ENCODE data around the gene MKLN1.

The MKLN1 gene

DNA sequence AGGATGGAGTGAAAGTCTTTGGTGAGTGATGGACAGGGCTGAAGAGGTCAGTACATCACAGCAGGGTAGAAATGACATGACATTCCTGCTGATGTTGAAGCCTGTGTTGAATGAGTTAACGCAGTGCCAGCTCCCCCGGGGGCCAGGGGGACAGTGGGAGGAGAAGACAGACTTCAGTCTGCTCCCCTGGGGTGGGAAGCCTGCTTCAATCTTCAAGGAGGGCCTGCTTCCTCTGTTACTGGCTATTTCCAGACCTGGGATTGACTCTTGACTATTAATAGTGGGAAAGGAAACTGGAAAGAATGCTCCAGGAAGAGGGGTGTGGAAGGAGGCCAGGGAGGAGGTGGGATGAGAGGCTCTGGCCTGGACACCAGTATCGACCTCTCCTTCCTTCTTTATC, 201.5 kb downstream of the MKLN1 start:
- DNase-seq: no peak

DNA sequence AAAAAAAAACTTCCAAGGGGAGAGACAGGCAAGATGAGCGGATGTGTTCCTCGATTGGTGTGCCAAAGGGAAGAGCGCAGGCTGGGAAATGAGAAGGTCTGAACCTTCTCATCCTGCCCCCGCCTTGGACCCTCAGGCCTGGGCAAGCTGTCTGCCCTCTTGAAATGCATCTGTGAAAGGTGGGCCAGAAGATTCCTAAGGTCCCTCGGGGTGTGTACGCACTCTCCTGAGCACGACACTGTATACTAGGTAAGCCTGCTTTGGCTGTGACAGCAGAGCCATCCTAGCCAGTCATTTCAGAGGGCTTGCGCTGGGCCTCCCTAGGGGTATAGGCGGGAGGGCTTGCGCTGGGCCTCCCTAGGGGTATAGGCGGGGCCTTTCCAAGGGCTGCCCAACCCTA, 201.9 kb downstream of the MKLN1 start:
- DNase-seq: no peak

DNA sequence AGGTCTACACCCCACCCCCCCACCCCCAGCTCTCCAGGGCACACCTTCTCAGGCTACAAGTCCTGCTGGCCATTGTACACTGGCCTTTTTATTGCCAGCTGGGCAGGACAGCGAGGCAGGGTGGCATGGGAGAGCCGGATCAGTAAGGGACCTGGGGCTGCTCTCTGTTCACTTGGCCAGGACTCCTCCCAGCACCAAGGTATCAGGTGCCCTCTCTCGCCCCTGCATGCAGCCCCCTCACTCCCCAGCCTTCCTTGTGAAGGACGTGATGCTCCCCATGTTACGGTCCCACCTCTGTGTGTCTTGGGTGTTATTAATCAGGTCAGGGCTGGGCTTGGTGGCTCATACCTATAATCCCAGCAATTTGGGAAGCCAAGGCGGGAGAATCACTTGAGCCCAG, 202.5 kb downstream of the MKLN1 start:
- DNase-seq: no peak

DNA sequence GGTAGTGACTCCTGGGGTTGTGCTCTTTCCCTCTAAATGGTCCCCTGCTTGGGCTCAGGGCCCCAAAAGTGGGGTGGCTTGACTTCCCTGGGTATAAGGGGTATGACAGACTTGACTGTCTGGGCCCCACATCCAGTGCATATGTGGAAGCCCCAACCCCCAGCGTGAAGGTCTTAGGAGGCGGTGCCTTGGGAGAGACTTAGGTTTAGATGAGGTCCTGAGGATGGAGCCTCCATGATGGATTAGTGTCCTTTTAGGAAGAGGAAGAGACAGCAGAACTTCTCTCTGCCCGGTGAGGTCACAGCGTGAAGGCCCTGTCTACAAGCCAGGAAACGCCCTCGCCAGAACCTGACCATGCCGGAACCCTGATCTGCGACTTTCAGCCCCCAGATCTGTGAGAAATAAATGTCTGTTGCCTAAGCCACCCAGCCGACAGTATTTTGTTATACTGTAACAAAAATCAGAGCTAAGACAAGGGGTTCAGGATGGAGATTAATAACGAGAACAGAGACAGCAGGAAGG, 205.0 kb downstream of the MKLN1 start:
- DNase-seq: no peak

DNA sequence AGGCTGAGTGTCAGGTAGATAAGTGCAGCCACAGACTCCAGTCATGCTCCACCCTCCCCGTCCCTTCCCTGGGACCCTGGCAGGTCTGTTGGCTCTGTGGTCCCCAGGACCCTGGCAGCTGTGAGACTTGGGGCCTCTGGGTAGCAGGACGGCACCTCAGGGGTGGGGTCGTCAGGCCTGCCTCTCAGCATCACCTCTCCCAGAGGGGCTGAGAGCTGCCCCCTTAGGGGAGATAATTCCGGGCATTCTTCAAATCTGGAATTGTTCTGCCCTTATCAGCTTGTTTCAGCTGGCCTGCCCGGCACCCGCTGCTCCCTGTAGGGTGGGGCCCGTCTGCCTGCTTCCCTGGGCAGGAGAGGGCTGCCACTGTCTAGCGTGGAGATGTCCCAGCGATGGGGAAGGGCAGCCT, 205.5 kb downstream of the MKLN1 start:
- no peak for DNase-seq

DNA sequence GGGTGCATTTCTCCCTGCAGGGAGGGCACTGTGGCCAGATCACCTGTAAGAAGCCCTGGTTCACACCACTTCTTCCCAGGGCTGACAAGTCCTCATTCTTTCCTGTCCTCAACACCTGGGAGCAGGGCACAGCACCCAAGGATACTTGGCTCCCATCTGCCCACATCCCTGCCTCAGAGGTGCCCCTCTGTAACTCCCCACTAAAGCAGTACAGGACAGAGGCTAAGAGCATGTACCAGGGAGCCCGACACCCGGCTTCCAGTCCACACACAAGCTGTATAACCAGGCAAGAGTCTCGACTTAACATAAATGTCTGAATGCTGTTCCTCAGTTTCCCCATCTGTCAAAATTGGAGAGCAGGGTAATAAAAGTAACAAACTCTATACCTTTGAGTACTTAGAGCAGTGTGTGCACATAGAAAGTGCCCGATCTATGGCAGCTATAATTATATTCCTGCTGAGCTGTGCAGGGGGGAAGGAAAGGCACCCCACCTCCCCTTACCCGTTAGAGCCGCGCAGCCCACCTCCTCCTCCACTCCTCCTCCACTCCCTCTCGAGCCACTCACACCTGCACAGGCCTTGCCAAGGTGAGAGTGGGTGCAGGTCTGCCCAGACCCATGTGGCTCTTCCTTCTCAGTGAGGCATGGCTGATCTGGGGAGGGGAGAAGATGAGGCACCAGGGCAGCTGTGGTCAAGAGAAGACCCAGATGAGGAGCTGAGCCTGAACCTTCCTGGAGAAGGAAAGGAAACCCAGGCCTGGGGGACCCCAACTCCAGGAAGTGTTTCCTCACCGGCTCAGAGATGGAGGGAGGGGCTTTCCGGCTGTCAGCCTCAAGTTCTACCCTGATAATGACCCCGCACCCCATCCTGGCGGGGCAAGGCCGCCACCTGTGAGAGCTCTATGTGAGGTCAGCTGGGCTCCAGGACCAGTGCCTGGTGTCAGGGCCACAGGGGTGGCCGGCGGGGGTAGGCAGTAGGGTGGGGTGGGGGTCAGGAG, 206.2 kb downstream of the MKLN1 start:
- no peak for DNase-seq

DNA sequence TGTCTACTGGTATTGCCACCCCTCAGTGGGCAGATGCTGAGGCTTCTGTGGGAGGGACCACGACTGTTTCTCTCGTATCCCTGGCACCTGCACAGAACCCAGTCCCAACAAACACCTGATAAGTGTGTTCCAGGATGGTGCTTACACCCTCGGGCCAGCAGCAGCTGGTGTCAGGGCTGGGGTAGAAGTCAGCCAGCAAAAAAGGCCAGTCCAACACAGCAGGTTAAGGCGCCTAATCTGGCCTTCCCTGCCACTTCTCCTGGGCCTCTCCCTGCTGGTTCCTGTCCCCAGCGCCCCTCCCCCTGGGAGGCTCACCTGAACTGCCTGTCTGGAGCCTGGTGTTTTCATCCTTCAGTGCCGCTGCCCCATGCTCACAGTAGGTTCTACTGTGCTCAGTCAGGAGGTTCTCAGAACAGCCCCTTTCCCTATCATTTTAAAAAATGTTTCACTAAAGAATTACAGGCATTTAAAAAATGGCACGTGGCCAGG, 208.7 kb downstream of the MKLN1 start:
- no peak for DNase-seq

DNA sequence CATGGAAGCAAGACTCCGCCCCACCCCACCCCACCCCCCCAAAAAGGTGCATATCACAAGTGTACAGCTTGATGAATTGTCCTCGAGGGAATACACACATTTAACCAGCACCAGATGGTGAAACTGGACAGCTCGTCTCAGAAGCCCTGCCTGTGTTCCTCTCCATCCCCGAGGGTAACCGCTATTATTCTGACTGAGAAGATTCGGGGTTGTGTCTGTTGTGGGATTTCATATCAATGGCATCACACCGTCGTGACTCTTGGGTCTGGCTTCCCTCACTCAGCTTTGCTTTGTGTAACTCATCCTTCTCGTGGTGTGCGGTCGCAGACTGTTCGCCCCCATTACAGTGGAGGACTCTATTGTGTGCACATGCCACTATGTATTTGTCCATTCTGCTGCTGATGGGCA, 209.9 kb downstream of the MKLN1 start:
- DNase-seq: no peak

DNA sequence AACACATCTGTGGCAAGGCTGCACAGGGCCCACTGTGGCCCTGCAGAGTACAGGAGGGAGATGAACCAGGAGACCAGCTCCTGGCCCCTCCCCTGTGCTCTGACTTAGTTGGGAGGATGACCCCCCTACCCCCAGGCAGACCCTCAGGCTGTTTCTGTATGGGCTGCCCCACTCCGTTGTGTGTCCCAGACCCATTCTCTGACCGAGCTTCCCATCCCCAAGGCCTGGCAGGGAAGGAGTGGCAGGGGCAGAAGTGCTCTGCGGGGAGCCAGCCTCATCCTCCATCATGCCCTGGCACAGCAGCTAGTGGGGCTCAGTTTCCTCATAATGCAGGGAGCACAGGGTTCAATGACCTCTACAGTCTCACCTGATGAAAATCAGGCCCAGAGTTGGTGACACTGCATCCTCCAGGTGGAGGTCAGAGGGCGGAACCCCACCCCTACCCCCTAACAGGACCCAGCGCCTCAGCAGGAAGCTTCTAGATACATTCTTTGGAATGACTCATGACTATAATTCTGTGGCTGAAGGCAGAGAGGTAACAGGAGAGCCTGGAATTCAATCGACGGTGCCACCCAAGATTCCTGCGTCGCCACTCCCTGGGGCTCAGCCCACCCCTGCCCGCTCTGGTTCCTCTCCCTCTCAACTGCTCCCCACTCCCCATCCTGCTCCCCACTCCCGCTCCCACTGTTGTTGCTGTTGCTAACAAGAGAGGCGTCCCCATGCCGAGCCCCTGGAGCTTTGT, 210.6 kb downstream of the MKLN1 start:
- no peak for DNase-seq

DNA sequence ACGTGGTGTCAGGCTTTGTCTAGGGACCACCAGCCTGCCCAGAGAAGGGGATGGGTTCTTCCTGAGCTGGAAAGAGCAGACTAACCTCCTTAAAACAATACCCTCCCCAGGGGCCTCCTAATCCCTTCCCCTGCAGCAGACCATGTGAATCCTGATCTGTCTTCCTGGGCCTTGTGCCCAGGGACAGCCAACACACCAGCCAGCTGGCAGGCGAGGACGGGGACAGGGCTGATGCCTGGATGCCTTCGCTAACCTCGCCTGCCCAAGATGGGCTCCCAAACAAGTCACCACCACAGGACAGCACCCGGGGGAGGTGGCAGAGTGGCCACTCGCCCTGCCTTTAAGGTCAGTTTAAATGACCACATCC, 211.1 kb downstream of the MKLN1 start:
- DNase-seq: no peak

DNA sequence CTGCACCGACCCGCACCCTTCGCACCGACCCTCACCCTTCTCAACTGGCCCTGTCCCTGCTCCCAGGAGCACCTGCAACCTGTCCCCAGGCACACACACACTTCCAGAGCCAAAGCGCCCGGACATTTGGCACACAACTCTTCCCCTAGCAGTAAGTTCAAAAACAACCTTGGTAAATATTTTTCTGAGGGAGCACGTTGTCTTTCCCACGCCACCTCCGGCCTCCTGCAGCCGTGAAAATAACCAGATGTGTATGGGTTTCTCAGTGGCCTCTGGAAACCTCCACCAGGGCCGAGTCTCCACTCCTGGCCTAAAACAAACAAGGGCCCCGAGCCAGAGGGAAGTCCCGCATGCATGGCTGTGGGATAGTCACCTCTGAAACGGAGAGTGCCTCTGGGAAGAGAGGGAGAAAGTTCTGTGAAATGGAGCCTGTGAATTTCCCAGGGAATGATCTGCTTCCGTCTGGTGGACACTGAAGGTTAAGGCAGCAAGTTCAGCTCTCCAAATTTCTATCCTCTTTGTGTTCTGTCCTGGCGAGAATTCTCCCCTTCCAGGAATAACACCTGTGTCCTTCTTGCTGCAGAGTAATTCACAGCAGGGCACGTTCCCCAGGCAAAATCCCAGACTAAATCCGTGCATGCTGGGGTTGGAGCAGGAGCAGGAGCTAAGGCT, 213.0 kb downstream of the MKLN1 start:
- DNase-seq: no peak

DNA sequence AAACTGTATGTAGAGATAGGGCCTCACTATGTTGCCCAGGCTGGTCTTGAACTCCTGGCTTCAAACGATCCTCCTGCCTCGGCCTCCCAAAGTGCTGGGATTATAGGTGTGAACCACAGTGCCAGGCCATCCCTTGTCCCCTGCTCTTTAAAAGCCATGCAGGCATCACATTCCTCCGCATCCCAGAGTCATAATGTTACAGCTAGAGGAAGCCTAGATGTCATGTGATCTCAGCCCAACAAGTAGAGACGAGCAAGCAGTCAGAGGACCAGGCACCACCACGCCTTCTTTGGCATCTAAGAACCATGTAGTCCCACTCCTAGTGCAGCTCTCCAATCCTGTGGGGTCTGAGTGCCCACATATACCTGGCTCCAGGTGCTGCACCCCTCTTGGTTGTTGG, 215.6 kb downstream of the MKLN1 start:
- no peak for DNase-seq

DNA sequence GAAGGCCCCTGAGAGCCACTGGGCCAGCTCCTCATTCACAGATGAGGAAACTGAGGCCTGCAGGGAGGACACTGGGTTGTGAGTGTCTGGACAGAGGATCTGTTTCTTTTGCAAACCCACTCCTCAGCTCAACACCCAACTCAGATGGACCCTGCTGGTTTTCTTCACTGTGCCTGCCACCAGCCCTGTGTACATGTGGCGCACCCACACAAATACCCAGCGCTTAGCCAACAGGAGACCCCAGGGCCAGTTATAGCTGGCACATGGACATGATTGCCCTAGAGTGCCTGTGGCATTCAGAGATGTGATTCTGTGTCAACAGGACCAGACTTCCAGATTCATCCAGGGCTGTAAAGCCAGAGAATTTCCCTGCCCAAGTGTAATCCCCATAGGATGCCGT, 216.3 kb downstream of the MKLN1 start:
- no peak for DNase-seq

DNA sequence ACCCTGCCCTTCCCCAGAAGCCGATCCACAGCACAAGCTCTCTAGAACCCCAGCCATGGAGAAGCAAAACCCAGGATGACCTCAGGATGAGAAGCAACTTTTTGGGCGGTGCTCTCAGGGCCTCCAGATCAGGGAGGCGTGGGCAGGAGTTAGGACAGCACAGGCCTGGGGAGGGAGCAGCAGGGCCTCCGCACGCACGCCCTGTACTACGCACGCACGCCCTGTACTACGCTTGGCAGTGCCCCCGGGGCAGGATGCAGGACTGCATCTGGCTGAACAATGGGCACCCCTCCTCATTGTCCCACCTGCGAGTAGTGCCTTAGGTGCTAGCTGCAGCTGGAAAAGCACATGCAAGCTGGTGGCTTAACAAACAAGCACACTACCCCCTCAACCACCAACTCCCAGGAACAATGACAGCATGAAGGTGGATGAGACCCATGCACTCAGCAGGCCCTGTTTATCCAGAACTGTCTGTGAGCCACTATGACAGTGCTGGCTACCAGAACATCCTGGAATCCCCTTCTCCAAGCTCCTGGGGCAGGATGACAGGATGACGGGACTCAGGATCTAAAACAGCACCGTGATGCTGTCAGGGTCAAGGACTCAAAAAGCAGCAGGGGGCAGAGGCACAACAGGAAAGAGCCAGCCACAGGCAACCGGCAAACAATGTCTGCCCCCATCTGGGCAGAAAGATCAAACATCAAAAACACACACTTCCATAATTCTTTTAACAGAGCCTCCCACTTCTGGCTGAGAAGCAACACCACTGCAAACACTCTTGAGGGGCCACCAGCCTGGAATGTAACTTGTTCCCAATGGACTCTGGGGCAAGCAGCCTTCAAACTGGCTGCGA, 217.0 kb downstream of the MKLN1 start:
- no peak for DNase-seq

DNA sequence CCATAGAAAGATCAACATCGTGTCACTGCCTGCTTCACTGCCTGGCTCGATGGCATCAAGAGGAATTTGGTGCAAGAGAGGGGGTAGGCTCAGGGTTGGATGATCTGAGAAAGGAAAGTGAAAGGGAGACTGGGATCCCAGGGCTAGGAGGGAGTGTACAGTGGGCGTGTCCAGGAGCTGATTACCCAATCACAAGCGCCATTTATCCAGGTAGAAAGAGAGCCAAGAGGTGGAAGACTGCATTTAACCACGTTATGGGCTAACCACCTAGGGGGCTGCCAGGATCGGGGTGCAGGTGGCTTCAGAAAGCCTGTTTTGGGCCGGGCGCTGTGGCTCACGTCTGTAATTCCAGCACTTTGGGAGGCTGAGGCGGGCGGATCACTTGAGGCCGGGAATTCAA, 218.4 kb downstream of the MKLN1 start:
- no peak for DNase-seq

Measured in SHP77 treated with DMSO at 0.1 percent for 48 hours (cell line).